ENCODE measurements around the gene SIK2.

The SIK2 gene

DNA sequence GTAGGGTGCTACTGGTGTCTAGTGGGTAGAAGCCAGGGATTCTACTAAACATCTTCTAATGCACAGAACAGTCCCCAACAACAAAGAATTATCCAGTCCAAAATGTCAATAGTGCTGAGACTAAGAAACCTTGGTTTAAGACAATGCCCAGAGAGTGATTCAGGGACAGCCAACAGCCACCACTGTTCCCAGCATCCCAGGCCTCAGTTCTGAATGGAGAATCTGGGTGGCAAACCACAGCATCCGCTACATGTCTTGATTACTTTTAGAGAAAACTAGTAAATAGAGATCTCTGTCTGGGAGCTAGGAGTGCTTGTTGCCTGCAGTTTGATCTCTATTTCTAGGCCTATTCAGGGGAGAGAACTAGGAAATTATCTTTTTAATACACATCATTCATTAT lies 20.9 kb upstream of the SIK2 start:
- DNase-seq (ENCODE audit: low read depth, low spot score) = no peak

DNA sequence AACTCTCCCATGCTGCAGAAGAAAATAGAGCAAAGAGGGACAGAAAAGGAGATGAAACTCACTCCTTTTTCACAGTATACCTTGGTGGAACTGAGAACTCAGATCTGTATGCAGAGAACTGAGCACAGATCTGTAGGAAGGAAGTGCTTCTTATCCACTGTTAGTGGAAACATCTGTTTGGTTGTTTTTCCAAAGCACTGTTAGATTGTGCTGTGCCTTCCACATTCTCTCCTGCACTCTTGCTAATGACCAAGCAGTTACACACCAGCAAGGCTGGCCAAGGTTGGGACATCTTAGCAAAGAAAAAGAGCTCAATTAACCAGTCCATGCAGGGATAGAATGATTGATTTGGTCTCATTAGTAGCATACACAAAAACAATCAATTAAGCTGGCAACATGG lies 20.1 kb upstream of the SIK2 start:
- DNase-seq (ENCODE audit: low read depth, low spot score) = no peak

GRCh38 chr11:111582881-111583280 lies 19.4 kb upstream of the SIK2 start:
- no peak for DNase-seq (ENCODE audit: low read depth, low spot score)

DNA sequence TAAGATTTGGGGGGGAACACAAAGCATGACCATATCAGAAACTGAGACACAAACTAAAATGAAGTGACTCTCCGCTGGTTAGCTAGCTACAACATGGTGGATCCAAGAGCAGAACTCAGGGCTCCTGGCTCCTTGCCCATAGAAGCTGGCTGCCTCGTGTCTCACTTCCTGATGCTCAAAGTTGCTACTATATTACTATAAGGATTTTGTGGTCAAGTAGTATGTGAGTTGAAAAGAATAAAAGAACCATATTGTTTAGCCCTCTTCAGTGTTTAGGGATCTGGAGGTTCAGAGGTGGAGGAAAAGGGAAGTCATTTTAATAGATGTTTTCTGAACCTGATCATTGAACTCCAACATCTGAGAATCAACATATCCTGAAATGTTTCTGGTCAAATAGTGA lies 16.9 kb upstream of the SIK2 start:
- DNase-seq (ENCODE audit: low read depth, low spot score) = no peak

GRCh38 chr11:111586388-111586831 lies 15.8 kb upstream of the SIK2 start:
- no peak for DNase-seq (ENCODE audit: low read depth, low spot score)

GRCh38 chr11:111589114-111589513 lies 13.1 kb upstream of the SIK2 start:
- DNase-seq (ENCODE audit: low read depth, low spot score) = no peak

DNA sequence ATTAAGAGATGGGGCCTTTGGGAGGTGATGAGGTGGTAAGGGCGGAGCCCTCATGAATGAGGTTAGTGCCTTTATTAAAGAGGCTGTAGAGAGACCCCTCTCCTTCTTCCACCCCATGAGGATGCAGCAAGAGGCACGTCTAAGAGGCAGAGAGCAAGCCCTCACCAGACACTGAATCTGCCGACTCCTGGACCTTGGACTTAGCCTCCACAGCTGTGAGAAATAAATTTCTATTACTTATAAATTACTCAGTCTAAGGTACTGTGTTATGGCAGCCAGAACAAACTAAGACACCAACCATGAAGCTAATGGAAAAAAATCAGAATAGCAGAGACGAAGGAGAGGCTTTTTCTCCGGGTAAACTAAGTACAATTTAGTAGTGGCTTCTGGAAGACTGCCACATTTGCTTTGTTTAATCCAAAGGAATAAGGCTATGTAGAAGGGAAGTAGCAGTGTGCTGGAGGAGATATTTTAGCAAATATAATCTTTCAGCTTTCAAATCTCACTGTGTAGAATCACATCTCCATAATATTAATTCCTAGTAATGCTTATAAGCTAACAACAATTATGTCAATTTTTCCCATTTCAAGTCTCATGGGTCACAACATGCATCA lies 12.3 kb upstream of the SIK2 start:
- no peak for DNase-seq (ENCODE audit: low read depth, low spot score)

- no peak for DNase-seq (ENCODE audit: low read depth, low spot score)
These were observed 10.9 kb upstream of the SIK2 start for GRCh38 chr11:111591187-111591960.

DNA sequence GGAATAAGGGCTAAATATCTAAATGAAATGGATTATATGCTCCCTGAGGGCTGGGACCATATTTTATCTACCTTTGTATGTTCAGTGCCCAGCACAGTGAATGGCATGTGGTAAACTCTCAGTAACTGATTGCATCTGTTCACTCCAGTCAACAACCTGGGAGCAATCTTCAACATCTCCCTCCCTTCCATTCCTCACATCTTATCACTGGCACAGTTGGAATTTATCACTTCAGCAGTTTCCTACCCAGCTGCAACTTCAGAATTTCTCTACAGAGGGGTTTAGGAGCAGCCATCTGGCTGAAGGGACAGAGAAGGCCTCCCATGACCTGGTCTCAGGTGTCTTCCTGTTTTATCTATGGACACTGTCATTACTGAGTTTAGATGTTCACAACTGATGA lies 9.8 kb upstream of the SIK2 start:
- DNase-seq (ENCODE audit: low read depth, low spot score) = no peak

DNA sequence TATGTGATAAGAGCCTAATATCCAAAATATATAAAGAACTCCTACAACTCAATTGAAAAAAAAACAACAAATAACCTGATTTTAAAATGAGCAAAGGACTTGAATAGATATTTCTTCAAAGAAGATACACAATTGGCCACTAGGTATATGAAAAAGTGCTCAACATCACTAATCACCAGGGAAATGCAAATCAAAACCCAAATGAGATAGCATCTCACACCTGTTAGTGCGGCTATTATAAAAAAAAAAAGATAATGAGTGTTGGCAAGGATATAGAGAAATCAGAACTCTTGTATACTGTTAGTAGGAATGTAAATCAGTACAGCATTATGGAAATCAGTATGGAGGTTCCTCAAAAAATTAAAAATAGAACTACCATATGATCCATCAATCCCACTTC lies 5.9 kb upstream of the SIK2 start:
- DNase-seq (ENCODE audit: low read depth, low spot score) = no peak

DNA sequence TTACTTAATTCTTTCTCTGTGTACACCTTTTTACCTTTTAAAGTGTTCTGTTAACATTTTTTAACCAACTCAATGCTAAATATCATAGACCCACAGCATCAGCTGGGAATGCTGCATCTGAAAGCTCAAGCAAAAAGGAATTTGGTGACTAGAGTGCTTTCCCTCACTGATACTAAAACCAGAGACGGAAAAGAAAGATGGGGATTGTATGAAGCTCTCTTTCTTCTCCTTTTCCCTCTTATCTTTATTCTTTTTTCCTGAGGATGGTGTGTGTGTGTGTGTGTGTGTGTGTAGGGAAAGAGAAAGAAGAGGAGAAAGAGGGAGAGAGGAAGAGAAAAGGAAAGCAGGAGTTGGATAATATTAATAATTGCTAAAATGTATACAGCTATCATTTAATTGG lies 4.1 kb upstream of the SIK2 start:
- no peak for DNase-seq (ENCODE audit: low read depth, low spot score)

GRCh38 chr11:111598559-111598958 lies 3.7 kb upstream of the SIK2 start:
- no peak for DNase-seq (ENCODE audit: low read depth, low spot score)

DNA sequence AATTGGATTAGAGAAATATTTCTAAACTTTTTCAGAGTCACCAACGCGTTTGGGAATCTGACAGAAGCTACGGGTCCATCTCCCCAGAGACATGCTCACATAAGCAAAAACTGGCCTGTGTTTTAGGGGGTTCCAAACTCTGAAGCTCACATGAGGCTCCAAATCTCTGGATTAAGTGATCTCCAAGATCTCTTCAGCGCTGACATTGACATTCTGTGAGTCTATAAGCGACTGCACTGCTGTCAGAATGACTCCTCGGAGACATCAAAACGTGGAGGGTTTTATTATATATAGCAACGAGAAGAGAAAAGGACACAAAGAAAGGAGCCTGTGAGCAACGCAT lies 642 bp upstream of the SIK2 start:
- no peak for DNase-seq (ENCODE audit: low read depth, low spot score)

- no peak for DNase-seq (ENCODE audit: low read depth, low spot score)
These were observed 789 bp downstream of the SIK2 start for GRCh38 chr11:111602865-111603610.

- DNase-seq (ENCODE audit: low read depth, low spot score) = no peak
These were observed 1.4 kb downstream of the SIK2 start for GRCh38 chr11:111603611-111604130.

GRCh38 chr11:111604392-111605009 lies 2.3 kb downstream of the SIK2 start:
- DNase-seq (ENCODE audit: low read depth, low spot score) = no peak

DNA sequence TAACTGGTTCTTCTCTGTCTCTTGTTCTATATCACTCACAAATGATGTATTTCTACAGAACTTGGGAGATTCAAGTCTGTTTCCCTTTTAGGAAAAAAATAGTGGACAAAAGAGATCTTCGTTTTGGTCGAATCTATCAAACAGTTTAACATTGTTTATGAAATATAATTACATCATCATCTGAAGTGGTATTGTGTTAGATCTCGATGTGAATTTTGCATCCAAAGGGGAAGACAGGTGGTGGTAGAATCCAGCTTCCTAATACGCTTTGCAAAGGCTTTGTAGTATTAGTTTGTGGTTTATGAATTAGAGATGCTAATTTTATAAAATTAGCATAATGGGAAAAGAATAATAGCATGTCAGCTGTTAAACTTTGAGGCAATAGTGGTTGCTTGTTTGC lies 3.4 kb downstream of the SIK2 start:
- no peak for DNase-seq (ENCODE audit: low read depth, low spot score)

GRCh38 chr11:111606986-111607385 lies 4.7 kb downstream of the SIK2 start:
- DNase-seq (ENCODE audit: low read depth, low spot score) = no peak

DNA sequence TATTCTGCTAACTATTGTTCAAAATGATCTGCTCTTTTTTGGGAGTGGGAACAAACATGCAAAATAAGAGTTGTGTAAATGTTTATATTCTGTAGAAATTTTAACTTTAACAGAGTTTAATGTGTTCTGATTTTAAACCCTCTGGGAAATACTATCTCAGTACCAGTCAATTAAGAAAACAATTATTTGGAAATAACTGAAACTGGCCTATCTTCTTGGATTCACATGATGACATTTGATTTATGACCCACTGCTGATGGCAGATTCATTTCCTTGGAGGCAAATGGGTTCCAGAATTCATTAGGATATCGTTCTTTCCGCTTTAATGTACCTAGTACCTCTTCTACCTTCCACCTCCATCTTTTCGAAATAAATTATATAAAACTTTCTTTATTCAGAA lies 5.5 kb downstream of the SIK2 start:
- no peak for DNase-seq (ENCODE audit: low read depth, low spot score)

DNA sequence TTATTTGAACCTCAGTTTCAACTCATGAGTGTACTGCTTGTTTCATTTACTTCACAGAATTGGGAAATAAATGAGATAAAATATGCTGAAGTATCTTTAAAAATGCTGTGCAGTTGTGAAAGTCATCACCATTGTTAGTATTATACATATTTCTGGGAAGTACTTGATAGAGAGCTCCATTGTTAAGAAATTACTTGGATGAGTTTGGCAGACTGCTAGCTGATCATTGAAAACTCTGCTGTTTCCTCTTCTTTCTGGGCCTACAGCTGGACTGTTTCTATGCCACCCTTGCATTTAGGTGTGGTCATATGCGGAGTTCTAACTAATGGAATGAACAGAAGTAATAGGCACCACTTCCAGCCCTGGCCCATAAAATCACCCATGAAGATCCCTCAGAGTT lies 10.0 kb downstream of the SIK2 start:
- no peak for DNase-seq (ENCODE audit: low read depth, low spot score)

- no peak for DNase-seq (ENCODE audit: low read depth, low spot score)
These were observed 15.0 kb downstream of the SIK2 start for GRCh38 chr11:111617286-111617685.

DNA sequence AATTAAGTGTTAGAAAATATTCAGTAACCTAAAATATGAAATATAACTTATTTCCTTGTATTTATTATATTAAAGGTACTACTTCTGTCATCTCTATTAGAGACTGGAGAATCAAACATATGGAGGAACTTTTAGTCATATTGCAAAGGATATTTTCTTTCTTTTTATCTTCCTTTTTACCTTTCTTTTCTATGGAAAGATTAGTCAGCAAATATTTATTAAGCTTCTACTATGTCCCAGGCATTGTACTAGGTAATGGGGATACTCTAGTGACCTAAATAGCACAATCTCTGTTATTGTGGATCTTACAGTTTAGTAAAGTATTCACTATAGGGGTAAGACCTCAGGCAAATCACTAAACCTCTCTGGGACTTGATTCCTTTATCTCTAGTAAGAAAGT lies 18.3 kb downstream of the SIK2 start:
- no peak for DNase-seq (ENCODE audit: low read depth, low spot score)
